Activated T-cell treated with anti-CD3 and anti-CD28 coated beads for 1 hour (primary cell): ENCODE results near the gene POLD1.

Experiments
- DNase-seq: peaks from one replicate; pipeline ENCODE4 v3.0.0-alpha.2; 2020; ENCODE audit warnings: low read depth

The POLD1 gene

DNA sequence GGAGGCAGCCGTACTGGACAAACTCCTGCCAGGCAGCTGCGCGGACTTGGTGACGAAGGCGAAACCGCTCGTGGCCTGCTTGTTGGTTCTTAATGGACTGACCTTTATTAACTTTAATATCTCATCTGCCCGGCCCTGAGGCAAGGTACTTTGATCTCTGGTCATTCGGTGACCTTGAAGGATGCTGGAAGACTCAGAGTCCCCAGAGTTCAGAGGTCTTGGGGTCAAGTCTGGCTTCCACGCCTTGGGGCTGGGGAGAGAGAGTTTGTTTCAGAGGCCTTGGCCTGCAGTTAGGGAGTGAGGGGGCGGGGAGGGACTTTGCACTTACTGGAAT, 82.5 kb downstream of the POLD1 start:
- no peak for DNase-seq

GRCh38 chr19:50467566-50467965, 83.4 kb downstream of the POLD1 start:
- DNase-seq, result no peak
